HG03558 (cell line): ENCODE results near the gene IL17B.

Source experiments
- ATAC-seq: cut with Tn5 transposase; IDR thresholded peaks from one replicate; pipeline ENCODE4 v1.9.1; 2021; ENCODE audit warnings: moderate number of reproducible peaks; ENCODE audit not compliant: unreplicated experiment; ENCODE audit errors: extremely low read depth

The IL17B gene

GRCh38 chr5:149415066-149415967, 36.2 kb upstream of the IL17B start:
- ATAC-seq: no peak

DNA sequence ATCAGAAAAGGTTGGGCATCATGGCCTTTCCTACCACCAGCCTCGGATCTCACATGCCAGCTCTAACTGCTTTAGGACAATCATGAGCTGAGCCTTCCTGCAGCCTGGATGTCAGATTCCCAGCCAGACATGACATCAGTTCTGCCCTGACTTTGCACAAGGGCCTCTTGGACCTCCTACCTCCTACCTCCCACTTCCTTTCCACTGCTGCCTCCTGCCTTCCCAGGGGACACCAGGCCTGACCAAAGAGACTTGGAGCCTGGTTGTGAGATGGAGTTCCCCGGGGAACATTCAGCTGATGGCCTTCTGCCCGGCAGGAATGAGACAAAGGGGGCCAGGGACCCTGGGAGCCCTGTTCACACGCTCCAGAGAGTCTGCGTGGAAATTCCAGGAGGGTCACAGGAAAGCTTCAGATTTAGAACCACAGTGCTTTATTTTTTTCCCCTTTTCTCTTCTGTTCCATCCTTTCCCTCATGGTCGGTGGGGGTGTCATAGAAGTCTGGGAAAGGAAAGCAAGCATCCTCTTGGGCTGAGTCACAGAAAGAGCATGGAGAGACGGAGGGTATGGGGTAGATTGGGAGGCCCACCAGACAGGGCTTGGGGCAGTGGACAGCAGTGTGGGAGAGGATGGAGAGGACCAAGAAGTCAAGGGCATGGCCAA, 35.4 kb upstream of the IL17B start:
- no peak for ATAC-seq

DNA sequence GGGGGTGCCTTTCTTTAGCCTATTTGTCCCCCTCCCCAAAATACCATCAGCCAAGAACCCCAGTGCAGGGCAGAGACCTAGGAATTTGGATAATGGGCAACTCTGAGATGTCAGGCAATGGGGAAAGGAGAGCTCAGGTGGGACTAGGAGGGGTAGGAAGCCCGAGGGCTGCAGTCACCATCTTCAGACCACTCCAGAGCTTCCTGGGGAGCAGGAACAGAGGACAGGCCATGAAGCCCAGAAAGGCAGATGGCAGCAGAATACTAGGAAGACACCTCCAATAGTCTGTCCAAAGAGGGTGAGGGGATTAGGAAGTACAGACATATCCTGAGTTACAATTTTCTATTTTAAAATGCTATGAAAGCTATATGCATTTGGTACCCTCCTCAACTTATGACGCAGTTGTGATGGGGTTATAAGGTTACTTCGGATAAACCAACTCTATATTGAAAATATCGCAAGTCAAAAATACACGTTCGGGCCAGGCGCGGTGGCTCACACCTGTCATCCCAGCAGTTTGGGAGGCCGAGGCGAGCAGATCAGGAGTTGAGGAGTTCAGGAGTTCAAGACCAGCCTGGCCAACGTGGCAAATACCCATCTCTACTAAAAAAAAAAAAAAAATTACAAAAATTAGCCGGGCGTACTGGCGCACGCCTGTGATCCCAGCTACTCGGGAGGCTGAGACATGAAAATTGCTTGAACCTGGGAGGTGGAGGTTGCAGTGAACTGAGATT, 34.6 kb upstream of the IL17B start:
- no peak for ATAC-seq

DNA sequence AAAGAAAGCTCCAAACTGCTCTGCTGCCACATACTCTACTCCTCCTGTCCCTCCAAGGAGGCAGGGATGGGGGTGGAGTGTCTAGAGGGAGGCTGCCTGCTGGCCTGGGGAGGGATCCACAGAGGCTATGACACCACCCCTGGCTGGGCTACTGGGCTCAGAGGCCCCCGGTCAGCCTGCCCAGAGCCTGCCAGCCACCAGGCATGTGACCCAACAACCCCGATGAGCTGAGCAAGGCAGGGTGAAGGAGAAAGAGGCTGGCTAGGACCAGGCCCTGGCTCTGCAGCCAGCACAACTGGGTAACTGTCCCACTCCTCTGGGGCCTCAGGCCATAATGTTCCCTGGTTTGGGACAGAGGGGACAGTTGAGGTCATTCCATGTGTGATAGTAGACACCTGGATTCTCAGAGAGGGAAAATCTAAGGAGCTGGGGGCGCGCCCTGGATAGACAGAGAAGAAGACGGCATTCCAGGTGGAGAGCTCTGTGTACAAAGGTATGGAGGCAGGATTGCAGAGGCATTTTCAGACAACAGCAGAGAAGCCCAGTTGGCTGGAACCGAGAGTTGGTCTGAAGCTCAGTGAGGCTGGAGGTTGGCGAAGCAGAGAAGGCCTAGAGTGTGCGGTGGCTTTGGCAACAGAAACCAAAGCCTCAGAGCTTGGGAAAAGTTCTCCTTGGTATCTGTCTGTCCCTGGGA, 33.8 kb upstream of the IL17B start:
- no peak for ATAC-seq

- no peak for ATAC-seq
Observed at GRCh38 chr5:149411738-149412519, 32.8 kb upstream of the IL17B start.

DNA sequence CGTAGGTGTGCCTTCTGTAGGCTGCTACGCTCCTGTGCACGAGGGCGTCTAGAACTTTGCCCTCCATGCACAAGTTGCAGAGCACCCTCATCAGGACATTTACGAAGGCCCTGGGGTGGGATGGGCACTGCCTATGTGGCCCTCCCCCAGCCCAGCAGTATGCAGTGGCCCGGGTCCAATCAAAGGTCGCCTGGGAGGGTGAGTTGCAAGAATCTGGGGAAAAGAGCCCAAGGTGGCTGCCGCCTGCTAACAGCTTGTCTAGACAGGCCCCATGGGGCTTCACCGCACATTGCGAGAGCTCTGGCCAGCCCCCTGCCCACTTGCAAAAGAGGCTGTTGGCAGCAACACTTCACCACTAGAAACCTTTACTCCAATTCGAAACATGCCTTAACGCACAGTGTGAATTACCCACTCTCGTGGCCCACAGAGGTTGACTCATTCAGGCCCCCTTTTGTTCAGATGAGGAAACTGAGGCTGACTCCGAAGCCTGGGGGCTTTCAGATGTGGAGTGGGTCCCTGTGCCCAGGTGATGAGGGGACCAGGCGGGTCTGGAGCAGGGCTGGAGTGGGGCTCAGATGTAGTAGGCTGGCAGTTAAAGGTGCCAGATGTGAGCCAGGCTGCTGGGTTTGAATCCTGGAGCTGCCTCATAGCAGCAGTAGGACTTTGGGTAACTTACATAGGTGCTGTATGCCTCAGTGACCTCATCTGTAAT, 31.8 kb upstream of the IL17B start:
- no peak for ATAC-seq

DNA sequence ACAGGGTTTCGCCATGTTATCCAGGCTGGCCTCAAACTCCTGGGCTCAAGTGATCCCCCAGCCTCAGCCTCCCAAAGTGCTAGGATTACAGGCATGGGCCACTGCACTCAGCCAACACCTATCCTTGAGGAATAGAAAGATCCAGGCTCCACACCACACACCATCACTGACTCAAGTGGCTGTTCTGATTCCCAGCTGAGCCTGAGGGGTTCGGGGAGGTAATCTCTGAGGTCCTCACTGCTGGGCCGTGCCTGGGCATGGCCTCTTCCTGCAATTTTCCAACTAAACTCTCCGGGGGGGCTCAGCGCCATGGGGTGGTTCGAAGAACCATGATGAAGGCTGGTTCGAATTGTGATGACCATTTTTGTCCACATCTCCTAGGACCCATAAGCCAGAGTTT, 31.0 kb upstream of the IL17B start:
- no peak for ATAC-seq

DNA sequence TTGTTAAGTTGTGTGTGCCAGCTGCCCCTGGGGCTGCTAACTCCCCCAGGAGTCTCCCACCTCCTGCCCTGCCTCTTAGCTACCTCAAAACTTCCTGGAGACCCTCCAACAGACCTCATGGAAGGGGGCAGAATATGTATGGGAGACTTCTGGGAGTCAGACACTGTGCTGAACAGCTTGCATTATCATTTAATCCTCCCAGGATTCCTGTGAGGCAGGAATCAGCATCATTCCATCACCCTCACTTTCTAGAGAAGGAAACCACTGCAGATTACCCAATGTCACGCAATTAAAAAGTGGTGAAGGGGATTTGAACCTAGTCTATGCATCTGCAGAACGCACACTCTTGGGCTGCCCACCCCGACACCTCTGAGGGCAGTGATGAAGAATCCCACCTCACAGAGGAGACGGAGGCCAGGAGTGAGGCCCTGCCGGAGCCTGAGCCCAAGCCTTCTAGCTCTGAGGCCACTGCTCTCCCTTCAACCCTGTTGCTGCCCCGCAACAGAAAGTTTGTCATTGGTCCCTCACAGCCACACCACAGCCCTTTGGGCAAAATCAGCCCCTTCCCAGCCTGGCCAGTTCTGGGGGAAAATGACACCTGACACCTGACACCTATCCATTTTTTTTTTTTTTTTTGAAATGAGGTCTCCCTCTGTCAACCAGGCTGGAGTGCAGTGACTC, 30.3 kb upstream of the IL17B start:
- ATAC-seq: no peak

GRCh38 chr5:149408252-149409099, 29.4 kb upstream of the IL17B start:
- no peak for ATAC-seq

DNA sequence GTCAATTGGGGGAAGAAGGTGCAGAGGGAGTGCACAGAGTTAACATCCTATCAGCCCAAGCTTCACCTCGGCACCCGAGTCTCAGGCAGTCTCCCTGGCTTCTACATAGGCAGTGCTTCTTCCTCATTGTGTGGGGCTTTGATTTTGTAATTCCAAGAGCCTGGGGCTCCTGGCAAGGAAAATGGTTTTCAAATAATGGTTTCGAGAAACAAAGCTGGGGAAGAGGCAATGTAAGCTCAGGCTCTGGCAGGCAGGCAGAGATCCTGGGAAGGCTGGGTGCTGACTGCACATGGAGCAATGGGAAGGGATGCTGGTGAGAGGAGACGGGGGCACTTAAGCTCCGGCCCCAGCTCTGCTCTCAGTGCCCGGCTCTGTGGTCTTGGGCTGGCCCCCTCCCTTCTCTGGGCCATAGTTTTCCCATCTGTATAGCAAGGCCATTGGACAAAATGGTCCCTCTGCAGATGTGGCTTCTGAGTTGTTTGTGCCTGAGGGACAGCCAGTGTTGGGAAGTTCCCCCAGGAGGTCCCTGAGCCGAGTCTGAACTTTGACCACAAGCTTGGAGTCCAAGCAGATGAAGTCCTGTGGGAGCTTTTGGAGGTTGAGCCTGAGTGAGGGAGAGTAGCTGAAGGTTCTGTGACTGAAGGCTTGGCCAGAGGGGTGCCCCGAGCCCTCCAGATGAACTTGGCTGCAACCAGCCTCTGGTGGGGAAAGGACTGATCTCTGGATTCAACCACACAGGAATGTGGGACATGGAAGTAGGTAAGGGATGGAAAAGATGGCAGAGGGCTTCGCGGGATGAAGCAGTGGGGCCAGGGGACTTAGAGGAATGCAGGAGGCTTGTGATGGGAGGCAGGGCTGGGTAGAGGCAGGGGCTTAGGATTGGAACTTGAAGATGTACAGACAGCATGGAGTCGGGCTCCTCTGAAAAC, 28.5 kb upstream of the IL17B start:
- no peak for ATAC-seq

DNA sequence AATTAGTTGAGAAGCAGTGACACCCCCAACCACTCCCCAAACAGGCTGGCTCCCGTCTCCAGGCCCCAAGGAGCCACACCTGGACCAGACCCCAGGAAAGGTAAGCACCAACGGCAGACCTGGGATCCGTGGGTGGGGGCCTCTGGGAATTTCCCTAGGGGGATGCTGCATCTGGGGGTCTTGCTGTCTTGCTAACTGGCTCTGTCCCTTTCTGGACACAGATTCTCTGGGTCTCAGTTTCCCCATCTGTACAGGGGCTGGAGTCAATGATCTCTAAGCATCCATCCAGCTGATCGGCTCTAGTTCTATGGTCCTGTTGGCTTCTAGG, 27.9 kb upstream of the IL17B start:
- ATAC-seq: no peak

- ATAC-seq: no peak
Observed at GRCh38 chr5:149406203-149406978, 27.3 kb upstream of the IL17B start.

DNA sequence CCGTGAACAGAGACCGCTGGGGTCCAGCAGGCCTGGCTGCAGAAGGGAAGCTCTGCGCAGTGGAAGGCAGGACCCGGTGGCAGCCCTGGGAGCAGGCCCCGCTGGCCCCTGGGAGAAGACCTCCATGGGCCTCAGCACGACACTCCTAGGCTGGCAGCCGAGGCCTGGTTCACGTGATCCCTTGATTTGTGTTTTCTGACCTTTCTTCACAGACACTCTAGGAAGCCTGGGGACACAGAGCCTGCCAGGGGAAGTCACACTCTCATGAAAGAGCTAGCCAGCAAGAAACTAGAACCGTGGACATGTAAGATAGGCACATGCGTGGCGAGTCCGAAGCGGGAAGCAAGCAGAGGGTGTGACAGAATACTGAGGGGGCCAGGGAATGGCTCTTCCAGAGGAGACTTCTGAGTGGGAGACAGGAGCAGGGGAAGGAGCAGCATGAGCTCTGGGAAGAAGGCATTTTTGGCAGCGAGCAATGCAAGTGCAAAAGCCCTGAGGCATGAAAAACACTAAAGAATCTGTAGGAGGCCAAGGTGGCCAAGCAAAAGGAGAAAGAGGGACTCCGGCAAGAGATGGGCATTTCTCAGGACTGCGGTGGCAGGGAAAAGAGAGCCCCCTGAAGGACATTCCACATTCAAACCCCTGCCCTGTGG, 26.6 kb upstream of the IL17B start:
- no peak for ATAC-seq

DNA sequence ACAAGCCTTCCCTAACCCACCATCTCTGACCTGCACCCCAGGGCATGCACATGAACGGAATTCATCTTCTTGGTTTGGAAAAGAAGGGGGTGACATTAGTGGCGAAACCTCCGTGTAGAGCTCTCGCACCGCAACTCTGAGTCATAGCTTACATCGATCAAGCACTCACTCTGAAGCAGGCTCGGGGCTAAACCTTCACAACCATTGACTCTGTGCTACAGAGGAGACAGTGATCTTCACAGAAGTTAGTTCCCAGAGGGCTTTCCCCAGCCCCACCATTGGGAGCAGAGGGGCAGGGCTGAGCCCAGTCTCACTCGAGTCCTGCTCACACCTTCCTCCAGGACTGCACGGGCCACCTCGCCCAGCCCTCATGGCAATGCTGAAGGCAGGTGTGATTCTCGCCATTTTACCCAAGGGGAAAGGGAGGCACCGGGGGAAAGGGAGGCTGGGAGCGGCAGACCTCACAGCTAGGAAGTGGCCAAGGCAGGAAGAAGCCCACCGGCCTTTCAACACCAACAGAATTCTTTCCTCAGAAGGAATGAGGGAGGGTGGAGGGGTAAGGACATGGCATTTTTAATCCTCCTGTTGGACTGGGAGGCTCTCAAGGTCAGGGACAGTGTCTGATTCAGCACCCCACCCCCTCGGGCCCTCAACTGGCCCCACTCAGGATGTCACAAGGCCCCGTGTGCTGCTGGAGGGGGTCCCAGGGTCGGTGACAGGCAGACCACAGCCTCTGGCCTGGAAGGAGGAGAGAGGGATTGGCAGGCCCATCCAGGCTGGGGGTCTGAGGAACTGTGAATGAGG, 25.9 kb upstream of the IL17B start:
- no peak for ATAC-seq
